ENCODE data around the gene RHOG.
"Not testable (repeated sequence)": the region's sequence is repeated elsewhere in the genome, so short reads cannot be mapped to it uniquely, and the experiment has no call there.

RHOG gene

GRCh38 chr11:3840870-3841425, at the start of gene RHOG:
TSS of gene RHOG (minus strand) at chr11:3840959. CDS start at chr11:3828138, 12,821 bp downstream.
- no peak for DNase-seq (ENCODE audit: low spot score)

- DNase-seq (ENCODE audit: low spot score): no peak
Observed at GRCh38 chr11:3890014-3890413, 49.3 kb upstream of the RHOG start.

GRCh38 chr11:3888876-3889275, 48.1 kb upstream of the RHOG start:
- no peak for DNase-seq (ENCODE audit: low spot score)

- no peak for DNase-seq (ENCODE audit: low spot score)
Observed at GRCh38 chr11:3886985-3887384, 46.2 kb upstream of the RHOG start.

- DNase-seq (ENCODE audit: low spot score): no peak
Observed at GRCh38 chr11:3885855-3886254, 45.1 kb upstream of the RHOG start.

GRCh38 chr11:3882655-3883054, 41.9 kb upstream of the RHOG start:
- no peak for DNase-seq (ENCODE audit: low spot score)

- DNase-seq (ENCODE audit: low spot score): no peak
Observed at GRCh38 chr11:3880724-3881123, 40.0 kb upstream of the RHOG start.

GRCh38 chr11:3879967-3880542, 39.3 kb upstream of the RHOG start:
- no peak for DNase-seq (ENCODE audit: low spot score)

- DNase-seq (ENCODE audit: low spot score): no peak
Observed at GRCh38 chr11:3879216-3879966, 38.6 kb upstream of the RHOG start.

- no peak for DNase-seq (ENCODE audit: low spot score)
Observed at GRCh38 chr11:3878258-3878584, 37.5 kb upstream of the RHOG start.

- no peak for DNase-seq (ENCODE audit: low spot score)
Observed at GRCh38 chr11:3877364-3878257, 36.9 kb upstream of the RHOG start.

- no peak for DNase-seq (ENCODE audit: low spot score)
Observed at GRCh38 chr11:3876613-3877012, 35.9 kb upstream of the RHOG start.

- DNase-seq (ENCODE audit: low spot score): no peak
Observed at GRCh38 chr11:3873712-3874349, 33.1 kb upstream of the RHOG start.

GRCh38 chr11:3867209-3868091, 26.7 kb upstream of the RHOG start:
- no peak for DNase-seq (ENCODE audit: low spot score)

- DNase-seq (ENCODE audit: low spot score): no peak
Observed at GRCh38 chr11:3866836-3867208, 26.1 kb upstream of the RHOG start.

- DNase-seq (ENCODE audit: low spot score): no peak
Observed at GRCh38 chr11:3866206-3866605, 25.4 kb upstream of the RHOG start.

GRCh38 chr11:3865388-3866193, 24.8 kb upstream of the RHOG start:
- DNase-seq (ENCODE audit: low spot score): no peak

- DNase-seq (ENCODE audit: low spot score): no peak
Observed at GRCh38 chr11:3861683-3862082, 20.9 kb upstream of the RHOG start.

GRCh38 chr11:3860898-3861393, 20.2 kb upstream of the RHOG start:
- not testable (repeated sequence) for DNase-seq (ENCODE audit: low spot score)

- DNase-seq (ENCODE audit: low spot score): no peak
Observed at GRCh38 chr11:3860375-3860774, 19.6 kb upstream of the RHOG start.
